Measurements from ENCODE around the gene CDIP1.

CDIP1 gene

GRCh38 chr16:4561596-4561995 is 23.0 kb upstream of the CDIP1 start:
- Histone ChIP-seq H2AFZ (ENCODE audit: low read depth, low read length) (no peak overlapping the region), H3K9ac (ENCODE audit: low read depth, low read length) (no peak overlapping the region), H4K20me1 (ENCODE audit: insufficient read depth, low read length) (no peaks in the 10 kb centered on the region), H3K27me3 (ENCODE audit: insufficient read depth, low read length, poor library complexity) (peaks cover 6% of the 10 kb centered on the region), H3K36me3 (ENCODE audit: insufficient read depth, low read length) (no peaks in the 10 kb centered on the region), H3K9me3 (ENCODE audit: insufficient read depth, low read length, severe bottlenecking) (no peaks in the 10 kb centered on the region), H3K4me3 (ENCODE audit: low read depth in 1 of 2, low read length in 2 of 2) (no peak overlapping the region), H3K27ac (ENCODE audit: low read length) (no peak overlapping the region), H3K4me1 (ENCODE audit: insufficient read depth, low read length) (no peaks in the 10 kb centered on the region), H3K4me2 (ENCODE audit: insufficient read depth, low read length) (no peak overlapping the region), H3K79me2 (ENCODE audit: insufficient read depth, low read length) (no peaks in the 10 kb centered on the region)
- DNase-seq (no peak), ATAC-seq (ENCODE audit: insufficient read depth, low read depth) (no peak)
- TF ChIP-seq CTCF (IDR thresholded peaks at IDR 0.05; ENCODE audit: borderline replicate concordance, extremely low read depth, low read length, poor library complexity, severe bottlenecking) (no peak), EZH2 (IDR thresholded peaks at IDR 0.05; ENCODE audit: borderline replicate concordance, low read depth, low read length, severe bottlenecking) (no peak)

GRCh38 chr16:4557973-4558372 is 19.4 kb upstream of the CDIP1 start:
- H3K27ac ChIP-seq (ENCODE audit: low read length), result no peak overlapping the region
- no peak overlapping the region for H3K4me2 ChIP-seq (ENCODE audit: insufficient read depth, low read length)
- TF ChIP-seq CTCF (IDR thresholded peaks at IDR 0.05; ENCODE audit: borderline replicate concordance, extremely low read depth, low read length, poor library complexity, severe bottlenecking) (no peak), EZH2 (IDR thresholded peaks at IDR 0.05; ENCODE audit: borderline replicate concordance, low read depth, low read length, severe bottlenecking) (no peak)

GRCh38 chr16:4556580-4556979 is 18.0 kb upstream of the CDIP1 start:
- H3K4me3 ChIP-seq (ENCODE audit: low read depth in 1 of 2, low read length in 2 of 2), result no peak overlapping the region
- H3K36me3 ChIP-seq (ENCODE audit: insufficient read depth, low read length), result no peaks in the 10 kb centered on the region
- H3K27me3 ChIP-seq (ENCODE audit: insufficient read depth, low read length, poor library complexity), result peaks cover 5% of the 10 kb centered on the region
- H3K27ac ChIP-seq (ENCODE audit: low read length), result no peak overlapping the region
- DNase-seq (no peak), ATAC-seq (ENCODE audit: insufficient read depth, low read depth) (no peak)
- no peaks in the 10 kb centered on the region for H4K20me1 ChIP-seq (ENCODE audit: insufficient read depth, low read length)
- TF ChIP-seq EZH2 (IDR thresholded peaks at IDR 0.05; ENCODE audit: borderline replicate concordance, low read depth, low read length, severe bottlenecking) (no peak), CTCF (IDR thresholded peaks at IDR 0.05; ENCODE audit: borderline replicate concordance, extremely low read depth, low read length, poor library complexity, severe bottlenecking) (no peak)
- H3K9ac ChIP-seq (ENCODE audit: low read depth, low read length), result no peak overlapping the region
- H2AFZ ChIP-seq (ENCODE audit: low read depth, low read length), result no peak overlapping the region
- no peaks in the 10 kb centered on the region for H3K9me3 ChIP-seq (ENCODE audit: insufficient read depth, low read length, severe bottlenecking)
- no peak overlapping the region for H3K4me2 ChIP-seq (ENCODE audit: insufficient read depth, low read length)
- no peaks in the 10 kb centered on the region for H3K79me2 ChIP-seq (ENCODE audit: insufficient read depth, low read length)
- H3K4me1 ChIP-seq (ENCODE audit: insufficient read depth, low read length), result no peaks in the 10 kb centered on the region

More at GRCh38 chr16:4557973-4558372, 19.4 kb upstream of the CDIP1 start:
- H3K4me1 ChIP-seq (ENCODE audit: insufficient read depth, low read length), result no peaks in the 10 kb centered on the region
- no peaks in the 10 kb centered on the region for H3K79me2 ChIP-seq (ENCODE audit: insufficient read depth, low read length)
- no peak overlapping the region for H3K9ac ChIP-seq (ENCODE audit: low read depth, low read length)
- H4K20me1 ChIP-seq (ENCODE audit: insufficient read depth, low read length), result no peaks in the 10 kb centered on the region
- H3K27me3 ChIP-seq (ENCODE audit: insufficient read depth, low read length, poor library complexity), result peaks cover 5% of the 10 kb centered on the region
- no peak overlapping the region for H2AFZ ChIP-seq (ENCODE audit: low read depth, low read length)
- DNase-seq (no peak), ATAC-seq (ENCODE audit: insufficient read depth, low read depth) (no peak)
- no peak overlapping the region for H3K4me3 ChIP-seq (ENCODE audit: low read depth in 1 of 2, low read length in 2 of 2)
- H3K36me3 ChIP-seq (ENCODE audit: insufficient read depth, low read length), result no peaks in the 10 kb centered on the region
- H3K9me3 ChIP-seq (ENCODE audit: insufficient read depth, low read length, severe bottlenecking), result no peaks in the 10 kb centered on the region

- H3K4me3 ChIP-seq (ENCODE audit: low read depth in 1 of 2, low read length in 2 of 2), result no peak within 1 kb of the TSS
- peaks cover 5% of the 10 kb centered on the region for H3K27me3 ChIP-seq (ENCODE audit: insufficient read depth, low read length, poor library complexity)
- no peaks in the 10 kb centered on the region for H3K9me3 ChIP-seq (ENCODE audit: insufficient read depth, low read length, severe bottlenecking)
- no peak for ATAC-seq (ENCODE audit: insufficient read depth, low read depth)
- H3K27ac ChIP-seq (ENCODE audit: low read length), result no peak within 1 kb of the TSS
- no peaks in the 10 kb centered on the region for H3K36me3 ChIP-seq (ENCODE audit: insufficient read depth, low read length)
- H3K4me1 ChIP-seq (ENCODE audit: insufficient read depth, low read length), result no peaks in the 10 kb centered on the region
- H3K79me2 ChIP-seq (ENCODE audit: insufficient read depth, low read length), result no peaks in the 10 kb centered on the region
- no peak for DNase-seq
- H4K20me1 ChIP-seq (ENCODE audit: insufficient read depth, low read length), result no peaks in the 10 kb centered on the region
- no peak within 1 kb of the TSS for H2AFZ ChIP-seq (ENCODE audit: low read depth, low read length)
- no peak within 1 kb of the TSS for H3K4me2 ChIP-seq (ENCODE audit: insufficient read depth, low read length)
- no peak within 1 kb of the TSS for H3K9ac ChIP-seq (ENCODE audit: low read depth, low read length)
- TF ChIP-seq EZH2 (IDR thresholded peaks at IDR 0.05; ENCODE audit: borderline replicate concordance, low read depth, low read length, severe bottlenecking) (no peak), CTCF (IDR thresholded peaks at IDR 0.05; ENCODE audit: borderline replicate concordance, extremely low read depth, low read length, poor library complexity, severe bottlenecking) (no peak)
Observed at GRCh38 chr16:4556112-4556511, 17.5 kb upstream of the CDIP1 start, which contains the start of gene C16orf96. TSS of gene C16orf96 (plus strand) at chr16:4556340. CDS start at chr16:4556490, 150 bp downstream.

Data from DND-41 (cell line).